ENCODE data around the gene PHB1.

GRCh38 chr17:49390548-49391324 is 23.9 kb downstream of the PHB1 start:
- TF ChIP-seq, protein P1, sequence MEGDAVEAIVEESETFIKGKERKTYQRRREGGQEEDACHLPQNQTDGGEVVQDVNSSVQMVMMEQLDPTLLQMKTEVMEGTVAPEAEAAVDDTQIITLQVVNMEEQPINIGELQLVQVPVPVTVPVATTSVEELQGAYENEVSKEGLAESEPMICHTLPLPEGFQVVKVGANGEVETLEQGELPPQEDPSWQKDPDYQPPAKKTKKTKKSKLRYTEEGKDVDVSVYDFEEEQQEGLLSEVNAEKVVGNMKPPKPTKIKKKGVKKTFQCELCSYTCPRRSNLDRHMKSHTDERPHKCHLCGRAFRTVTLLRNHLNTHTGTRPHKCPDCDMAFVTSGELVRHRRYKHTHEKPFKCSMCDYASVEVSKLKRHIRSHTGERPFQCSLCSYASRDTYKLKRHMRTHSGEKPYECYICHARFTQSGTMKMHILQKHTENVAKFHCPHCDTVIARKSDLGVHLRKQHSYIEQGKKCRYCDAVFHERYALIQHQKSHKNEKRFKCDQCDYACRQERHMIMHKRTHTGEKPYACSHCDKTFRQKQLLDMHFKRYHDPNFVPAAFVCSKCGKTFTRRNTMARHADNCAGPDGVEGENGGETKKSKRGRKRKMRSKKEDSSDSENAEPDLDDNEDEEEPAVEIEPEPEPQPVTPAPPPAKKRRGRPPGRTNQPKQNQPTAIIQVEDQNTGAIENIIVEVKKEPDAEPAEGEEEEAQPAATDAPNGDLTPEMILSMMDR (IDR thresholded peaks at IDR 0.05) = no peak
- no peak for TF ChIP-seq POLR2AphosphoS5 (IDR thresholded peaks at IDR 0.05; ENCODE audit: low read depth, low read length)
- TF ChIP-seq TCF7L2 (IDR thresholded peaks at IDR 0.05; ENCODE audit: low read depth, low read length) = no peak
